ENCODE measurements around the gene ZNF175.

ZNF175 gene

DNA sequence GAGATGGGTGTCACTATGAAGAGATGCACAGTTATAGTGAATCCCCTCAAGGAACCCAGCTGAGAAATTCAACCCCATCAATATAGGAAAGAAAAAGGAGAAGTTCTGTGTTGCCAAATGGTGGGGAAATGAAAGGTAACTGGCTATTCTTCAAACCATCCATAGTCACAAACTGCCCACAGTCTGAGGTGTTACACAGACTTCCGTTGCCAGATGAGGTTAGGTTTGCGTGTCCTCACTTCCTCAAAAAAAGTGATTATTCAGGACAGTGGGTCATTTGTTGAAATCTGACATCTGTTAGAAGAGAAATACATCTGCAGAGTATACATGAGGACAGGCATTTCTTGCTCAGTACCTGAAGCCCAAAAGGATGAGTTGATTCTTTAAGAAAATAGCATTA lies 50.1 kb downstream of the ZNF175 start:
- H3K4me1 ChIP-seq (ENCODE audit: control insufficient read depth, low read length) = peaks cover 11% of the 10 kb centered on the region
- TF ChIP-seq, protein P1, sequence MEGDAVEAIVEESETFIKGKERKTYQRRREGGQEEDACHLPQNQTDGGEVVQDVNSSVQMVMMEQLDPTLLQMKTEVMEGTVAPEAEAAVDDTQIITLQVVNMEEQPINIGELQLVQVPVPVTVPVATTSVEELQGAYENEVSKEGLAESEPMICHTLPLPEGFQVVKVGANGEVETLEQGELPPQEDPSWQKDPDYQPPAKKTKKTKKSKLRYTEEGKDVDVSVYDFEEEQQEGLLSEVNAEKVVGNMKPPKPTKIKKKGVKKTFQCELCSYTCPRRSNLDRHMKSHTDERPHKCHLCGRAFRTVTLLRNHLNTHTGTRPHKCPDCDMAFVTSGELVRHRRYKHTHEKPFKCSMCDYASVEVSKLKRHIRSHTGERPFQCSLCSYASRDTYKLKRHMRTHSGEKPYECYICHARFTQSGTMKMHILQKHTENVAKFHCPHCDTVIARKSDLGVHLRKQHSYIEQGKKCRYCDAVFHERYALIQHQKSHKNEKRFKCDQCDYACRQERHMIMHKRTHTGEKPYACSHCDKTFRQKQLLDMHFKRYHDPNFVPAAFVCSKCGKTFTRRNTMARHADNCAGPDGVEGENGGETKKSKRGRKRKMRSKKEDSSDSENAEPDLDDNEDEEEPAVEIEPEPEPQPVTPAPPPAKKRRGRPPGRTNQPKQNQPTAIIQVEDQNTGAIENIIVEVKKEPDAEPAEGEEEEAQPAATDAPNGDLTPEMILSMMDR (IDR thresholded peaks at IDR 0.05; ENCODE audit: low read depth, low read length, poor library complexity, severe bottlenecking) = no peak
- TF ChIP-seq EZH2phosphoT487 (IDR thresholded peaks at IDR 0.05; ENCODE audit: borderline replicate concordance, low read length) = no peak
- H3K79me2 ChIP-seq (ENCODE audit: control insufficient read depth, low read length) = no peaks in the 10 kb centered on the region
- H3K9me3 ChIP-seq (ENCODE audit: control insufficient read depth, insufficient read depth, low read length) = no peaks in the 10 kb centered on the region
- no peak overlapping the region for H3K27ac ChIP-seq (ENCODE audit: low read depth, low read length)
- H3F3A ChIP-seq (ENCODE audit: control insufficient read depth, insufficient read depth) = peaks cover 6% of the 10 kb centered on the region; the same call in 1 of the 2 replicates
- H3K9me2 ChIP-seq (replicated peaks; ENCODE audit: control insufficient read depth, low read length) = no peaks in the 10 kb centered on the region
- H3K36me3 ChIP-seq (ENCODE audit: control insufficient read depth, low read length) = no peaks in the 10 kb centered on the region
- no peak overlapping the region for H3K4me3 ChIP-seq (ENCODE audit: low read length)
- no peaks in the 10 kb centered on the region for H3K27me3 ChIP-seq (ENCODE audit: control insufficient read depth, low read length)
- no peaks in the 10 kb centered on the region for H4K20me1 ChIP-seq (ENCODE audit: control insufficient read depth, insufficient read depth, low read depth, low read length)
- peak overlapping the region; percentile 9; the same call in 1 of the 2 replicates for H3K4me2 ChIP-seq (ENCODE audit: low read length)

DNA sequence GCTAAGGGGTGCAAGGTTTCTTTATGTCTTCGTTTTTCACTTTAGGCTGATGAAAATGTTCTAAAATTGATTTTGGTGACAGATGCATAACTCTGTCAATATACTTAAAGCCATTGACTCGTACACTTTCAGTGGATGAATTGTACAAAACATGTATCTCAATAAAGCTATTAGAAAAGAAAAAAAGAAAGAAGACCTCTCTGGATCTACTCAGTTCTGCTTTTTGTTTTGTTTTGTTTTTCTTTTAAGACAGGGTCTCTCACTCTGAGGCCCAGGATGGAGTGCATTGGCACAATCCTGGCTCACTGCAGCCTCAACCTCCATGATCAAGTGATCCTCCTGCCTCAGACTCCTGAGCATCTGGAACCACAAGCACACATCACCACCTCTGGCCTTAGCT lies 55.6 kb downstream of the ZNF175 start:
- H3K27me3 ChIP-seq (ENCODE audit: control insufficient read depth, low read length) = no peaks in the 10 kb centered on the region; the same call in 1 of the 2 replicates
- H3K79me2 ChIP-seq (ENCODE audit: control insufficient read depth, low read length) = no peaks in the 10 kb centered on the region
- no peak for TF ChIP-seq EZH2phosphoT487 (IDR thresholded peaks at IDR 0.05; ENCODE audit: borderline replicate concordance, low read length)
- TF ChIP-seq, protein P1 (IDR thresholded peaks at IDR 0.05; ENCODE audit: low read depth, low read length, poor library complexity, severe bottlenecking) = no peak
- H3K4me1 ChIP-seq (ENCODE audit: control insufficient read depth, low read length) = no peaks in the 10 kb centered on the region; the same call in 1 of the 2 replicates
- peaks cover under 1% of the 10 kb centered on the region; the same call in 1 of the 2 replicates for H3F3A ChIP-seq (ENCODE audit: control insufficient read depth, insufficient read depth)
- no peaks in the 10 kb centered on the region for H3K9me2 ChIP-seq (replicated peaks; ENCODE audit: control insufficient read depth, low read length)
- no peaks in the 10 kb centered on the region for H4K20me1 ChIP-seq (ENCODE audit: control insufficient read depth, insufficient read depth, low read depth, low read length)
- H3K4me3 ChIP-seq (ENCODE audit: low read length) = no peak overlapping the region
- no peaks in the 10 kb centered on the region for H3K9me3 ChIP-seq (ENCODE audit: control insufficient read depth, insufficient read depth, low read length)
- H3K36me3 ChIP-seq (ENCODE audit: control insufficient read depth, low read length) = no peaks in the 10 kb centered on the region
- H3K4me2 ChIP-seq (ENCODE audit: low read length) = no peak overlapping the region
- H3K27ac ChIP-seq (ENCODE audit: low read depth, low read length) = no peak overlapping the region

DNA sequence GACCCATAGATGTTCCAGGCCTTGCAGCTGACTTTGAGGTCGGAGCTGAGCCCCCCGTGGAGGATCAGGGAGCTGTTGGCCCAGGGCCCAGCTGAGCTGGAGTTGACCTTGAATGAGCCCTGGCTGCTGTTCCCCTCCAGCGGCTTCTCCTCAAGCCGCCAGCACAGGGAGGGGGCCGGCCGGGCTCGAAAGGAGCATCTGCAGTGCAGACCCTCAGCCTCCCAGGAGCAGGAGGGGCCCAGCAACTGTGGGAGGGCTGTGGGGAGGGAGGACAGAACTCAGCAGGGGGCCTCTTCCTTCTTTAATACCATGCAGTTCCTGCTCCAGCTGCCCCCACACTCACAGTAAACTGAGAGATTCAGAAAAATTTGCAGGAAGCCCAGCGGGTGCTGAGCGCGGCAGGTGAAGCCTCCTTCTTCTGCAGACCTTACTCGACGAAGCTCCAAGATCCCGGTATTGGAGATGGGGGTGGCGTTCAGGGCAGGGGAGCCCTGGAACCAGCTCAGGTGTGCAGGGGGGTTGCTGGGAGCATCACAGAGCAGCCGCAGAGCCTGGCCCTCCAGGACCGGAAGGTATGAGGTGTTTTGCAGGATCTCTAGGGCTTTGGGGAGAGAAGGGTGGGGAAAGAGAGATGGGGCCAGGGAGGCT lies 56.5 kb downstream of the ZNF175 start:
- Histone ChIP-seq H4K20me1 (ENCODE audit: control insufficient read depth, insufficient read depth, low read depth, low read length) (no peaks in the 10 kb centered on the region), H3K9me3 (ENCODE audit: control insufficient read depth, insufficient read depth, low read length) (no peaks in the 10 kb centered on the region), H3K36me3 (ENCODE audit: control insufficient read depth, low read length) (no peaks in the 10 kb centered on the region), H3K27me3 (ENCODE audit: control insufficient read depth, low read length) (no peaks in the 10 kb centered on the region; the same call in 1 of the 2 replicates), H3K4me3 (ENCODE audit: low read length) (no peak overlapping the region), H3K9me2 (replicated peaks; ENCODE audit: control insufficient read depth, low read length) (no peaks in the 10 kb centered on the region), H3K27ac (ENCODE audit: low read depth, low read length) (no peak overlapping the region), H3K4me2 (ENCODE audit: low read length) (no peak overlapping the region), H3K79me2 (ENCODE audit: control insufficient read depth, low read length) (no peaks in the 10 kb centered on the region), H3F3A (ENCODE audit: control insufficient read depth, insufficient read depth) (no peaks in the 10 kb centered on the region), H3K4me1 (ENCODE audit: control insufficient read depth, low read length) (no peaks in the 10 kb centered on the region)
- TF ChIP-seq EZH2phosphoT487 (IDR thresholded peaks at IDR 0.05; ENCODE audit: borderline replicate concordance, low read length) = no peak
- TF ChIP-seq, protein P1 (IDR thresholded peaks at IDR 0.05; ENCODE audit: low read depth, low read length, poor library complexity, severe bottlenecking) = no peak
